ENCODE results near the gene MRPS33. TPM values are rescaled to one million over a fixed set of nuclear protein-coding genes. Genes with fewer than 3 reads are reported as not detected.
"Not testable (repeated sequence)": the region's sequence is repeated elsewhere in the genome, so short reads cannot be mapped to it uniquely, and the experiment has no call there.

Gene MRPS33
- total RNA-seq, 1 donor from 2014 or later: 50.8 TPM

DNA sequence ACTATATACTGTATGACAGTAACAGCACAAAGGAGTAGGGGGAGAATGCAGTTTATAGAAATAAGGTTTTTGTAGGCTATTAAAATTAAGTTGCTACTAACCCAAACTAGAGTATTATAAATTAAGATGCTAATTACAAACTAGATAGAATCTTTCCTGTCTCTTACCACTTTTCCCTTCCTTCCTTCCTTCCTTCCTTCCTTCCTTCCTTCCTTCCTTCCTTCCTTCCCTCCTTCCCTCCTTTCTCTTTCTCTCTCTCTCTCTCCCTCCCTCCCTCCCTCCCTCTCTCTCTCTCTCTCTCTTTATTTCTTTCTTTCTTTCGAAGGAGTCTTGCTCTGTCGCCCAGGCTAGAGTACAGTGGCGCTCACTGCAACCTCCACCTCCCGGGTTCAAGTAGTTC lies 53.6 kb downstream of the MRPS33 start:
- Mint-ChIP-seq H3K36me3 (ENCODE audit: low read depth) (peaks cover 4% of the 10 kb centered on the region), H3K27ac (ENCODE audit: unreplicated experiment) (no peak overlapping the region), H3K4me1 (no peaks in the 10 kb centered on the region), H3K27me3 (ENCODE audit: low read depth) (no peaks in the 10 kb centered on the region), H3K9me3 (peaks cover 5% of the 10 kb centered on the region), H3K4me3 (no peak overlapping the region)
- TF ChIP-seq, protein P1, sequence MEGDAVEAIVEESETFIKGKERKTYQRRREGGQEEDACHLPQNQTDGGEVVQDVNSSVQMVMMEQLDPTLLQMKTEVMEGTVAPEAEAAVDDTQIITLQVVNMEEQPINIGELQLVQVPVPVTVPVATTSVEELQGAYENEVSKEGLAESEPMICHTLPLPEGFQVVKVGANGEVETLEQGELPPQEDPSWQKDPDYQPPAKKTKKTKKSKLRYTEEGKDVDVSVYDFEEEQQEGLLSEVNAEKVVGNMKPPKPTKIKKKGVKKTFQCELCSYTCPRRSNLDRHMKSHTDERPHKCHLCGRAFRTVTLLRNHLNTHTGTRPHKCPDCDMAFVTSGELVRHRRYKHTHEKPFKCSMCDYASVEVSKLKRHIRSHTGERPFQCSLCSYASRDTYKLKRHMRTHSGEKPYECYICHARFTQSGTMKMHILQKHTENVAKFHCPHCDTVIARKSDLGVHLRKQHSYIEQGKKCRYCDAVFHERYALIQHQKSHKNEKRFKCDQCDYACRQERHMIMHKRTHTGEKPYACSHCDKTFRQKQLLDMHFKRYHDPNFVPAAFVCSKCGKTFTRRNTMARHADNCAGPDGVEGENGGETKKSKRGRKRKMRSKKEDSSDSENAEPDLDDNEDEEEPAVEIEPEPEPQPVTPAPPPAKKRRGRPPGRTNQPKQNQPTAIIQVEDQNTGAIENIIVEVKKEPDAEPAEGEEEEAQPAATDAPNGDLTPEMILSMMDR (conservative IDR thresholded peaks at IDR 0.05): no peak
- DNase-seq (ENCODE audit: low read depth, low spot score): no peak

GRCh38 chr7:140956997-140957396 lies 57.8 kb downstream of the MRPS33 start:
- DNase-seq (ENCODE audit: low read depth, low spot score); H3K4me1 Mint-ChIP-seq; H3K9me3 Mint-ChIP-seq; H3K27ac Mint-ChIP-seq (ENCODE audit: unreplicated experiment); H3K36me3 Mint-ChIP-seq (ENCODE audit: low read depth); H3K4me3 Mint-ChIP-seq; H3K27me3 Mint-ChIP-seq (ENCODE audit: low read depth): not testable (repeated sequence)

Other genes with a start within 250 kb of the MRPS33 start
- gene BRAF, start 90.0 kb downstream of the MRPS33 start, total RNA-seq: 27.7 and 35.6 TPM in 2 replicates
- gene TMEM178B, start 59.1 kb upstream of the MRPS33 start, total RNA-seq: 19.7 and 22.1 TPM in 2 replicates

Measured in neural crest cell (in vitro differentiated cells).